PC-3 (cell line): ENCODE data around the gene CRYL1. TPM values are rescaled to one million over a fixed set of nuclear protein-coding genes. Genes with fewer than 3 reads are reported as not detected.

Source experiments
- ATAC-seq: fragments of 200-7000 bp; cut with Tn5 transposase; 2 replicates; pipeline ENCODE4 v1.9.1; 2020; ENCODE audit warnings: mild to moderate bottlenecking, moderate library complexity
- BruUV-seq: library from RNA; stranded (reverse); fragments of 400-500 nt; replicated peaks from 2 replicates; lab custom pipeline; 2021; lab: Mats Ljungman, UMichigan
- CTCF ChIA-PET: fragments of 300-600 bp; sonication (Branson Sonifier 250); formaldehyde crosslinking; loops from one replicate; lab custom pipeline; 2022; ENCODE audit warnings: antibody characterized with exemption; lab: Charles Lee
- POLR2A ChIA-PET: fragments of 300-600 bp; sonication (Branson Sonifier 250); formaldehyde crosslinking; loops from one replicate; lab custom pipeline; 2022; ENCODE audit warnings: antibody characterized with exemption; ENCODE audit not compliant: unreplicated experiment; lab: Charles Lee
- DNase-seq: peaks from one replicate; pipeline ENCODE4 v3.0.0-alpha.2; 2015
- H2AFZ ChIP-seq: fragments of 300-600 bp; sonication (generic); 2 replicates; pipeline ENCODE4 v1.6.0; 2016; ENCODE audit warnings: antibody characterized with exemption, low read length
- H3F3A ChIP-seq: fragments of 300-600 bp; sonication (generic); one replicate; pipeline ENCODE4 v1.6.0; 2017; ENCODE audit warnings: antibody characterized with exemption, low read length, control low read depth, mild to moderate bottlenecking; ENCODE audit not compliant: unreplicated experiment
- H3K27ac ChIP-seq: fragments of 300-600 bp; sonication (generic); 2 replicates; pipeline ENCODE4 v1.5.1; 2016; ENCODE audit warnings: mild to moderate bottlenecking, low read length
- H3K27me3 ChIP-seq: fragments of 300-600 bp; sonication (generic); 2 replicates; pipeline ENCODE4 v1.6.1; 2016; ENCODE audit warnings: low read length, mixed read lengths
- H3K36me3 ChIP-seq: fragments of 300-600 bp; sonication (generic); 2 replicates; pipeline ENCODE4 v1.6.1; 2016; ENCODE audit warnings: low read depth, mixed run types, low read length, mixed read lengths
- H3K4me1 ChIP-seq: fragments of 300-600 bp; sonication (generic); 2 replicates; pipeline ENCODE4 v1.5.1; 2016; ENCODE audit warnings: low read length; ENCODE audit not compliant: insufficient read depth
- H3K4me2 ChIP-seq: fragments of 300-600 bp; sonication (generic); 2 replicates; pipeline ENCODE4 v1.6.0; 2016; ENCODE audit warnings: low read length
- H3K4me3 ChIP-seq: fragments of 300-600 bp; sonication (generic); 2 replicates; pipeline ENCODE4 v1.5.1; 2016; ENCODE audit warnings: mild to moderate bottlenecking, low read length, mixed read lengths
- H3K79me2 ChIP-seq: fragments of 300-600 bp; sonication (generic); 2 replicates; pipeline ENCODE4 v1.6.1; 2017; ENCODE audit warnings: low read length, mixed read lengths
- H3K9ac ChIP-seq: fragments of 300-600 bp; sonication (generic); 2 replicates; pipeline ENCODE4 v1.6.0; 2016; ENCODE audit warnings: mild to moderate bottlenecking, low read length
- H3K9me2 ChIP-seq: fragments of 300-600 bp; sonication (generic); replicated peaks from 2 replicates; pipeline ENCODE4 v1.6.1; 2016; ENCODE audit warnings: mixed run types, low read length, mixed read lengths
- H3K9me3 ChIP-seq: fragments of 300-600 bp; sonication (generic); 2 replicates; pipeline ENCODE4 v1.6.1; 2016; ENCODE audit warnings: low read length, mixed read lengths
- H4K20me1 ChIP-seq: fragments of 300-600 bp; sonication (generic); 2 replicates; pipeline ENCODE4 v1.6.1; 2016; ENCODE audit warnings: low read length, mixed read lengths
- EZH2 ChIP-seq: fragments of 300-600 bp; sonication (generic); IDR thresholded peaks from one replicate; pipeline ENCODE4 v1.6.1; 2017; ENCODE audit warnings: antibody characterized with exemption, mild to moderate bottlenecking, low read length; ENCODE audit not compliant: unreplicated experiment
- EZH2phosphoT487 ChIP-seq: fragments of 300-600 bp; sonication (generic); IDR thresholded peaks from 2 replicates; pipeline ENCODE4 v1.6.1; 2018; ENCODE audit warnings: mild to moderate bottlenecking, antibody characterized with exemption, low read length, borderline replicate concordance
- intact Hi-C: fragments of 100-400 bp; cut with micrococcal nuclease; formaldehyde crosslinking; loops from 2 replicates; pipeline ENCODE4 v1.9.0; 2023
- total RNA-seq: library from RNA; depleted of rRNA; stranded (reverse); fragments of >200 nt; gene quantifications from 2 replicates; pipeline ENCODE4 v1.2.3, GENCODE V29; 2014
- TF ChIP-seq, protein P1 (sequence below): fragments of 300-600 bp; sonication (generic); conservative IDR thresholded peaks from 2 replicates; pipeline ENCODE4 v1.5.1; 2017; ENCODE audit warnings: antibody characterized with exemption, low read depth, mild to moderate bottlenecking, low read length

Gene CRYL1
- total RNA-seq, 1 experiment from 2014 or later, result 20.8 TPM

DNA sequence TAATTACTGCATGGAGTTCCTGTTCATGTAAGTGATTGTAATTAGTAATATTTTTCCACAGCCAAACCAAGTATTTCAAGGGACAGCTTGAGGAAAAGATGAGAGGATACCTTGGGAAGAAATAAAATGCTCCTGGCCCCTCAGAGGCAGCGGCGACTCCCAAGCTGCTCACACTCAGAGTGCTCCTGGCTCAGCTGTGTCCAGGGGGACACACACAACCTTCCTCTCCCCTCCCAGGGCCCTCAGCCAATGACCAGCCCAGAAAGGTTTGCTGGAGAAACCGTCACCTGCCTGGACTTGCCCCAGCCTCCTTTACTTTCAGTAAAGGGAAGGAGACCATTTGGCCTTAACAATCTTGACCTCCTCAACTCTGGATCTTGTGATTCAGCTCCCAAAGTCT is 51.1 kb downstream of the CRYL1 start:
- no TSS peak for BruUV-seq
- H3K4me3 ChIP-seq, result no peak overlapping the region
- DNase-seq (no peak), ATAC-seq (no peak)
- ChIA-PET CTCF (no interaction called here), POLR2A (no interaction called here)
- no peaks in the 10 kb centered on the region for H3K9me2 ChIP-seq
- no peaks in the 10 kb centered on the region for H3K27me3 ChIP-seq
- TF ChIP-seq, protein P1, sequence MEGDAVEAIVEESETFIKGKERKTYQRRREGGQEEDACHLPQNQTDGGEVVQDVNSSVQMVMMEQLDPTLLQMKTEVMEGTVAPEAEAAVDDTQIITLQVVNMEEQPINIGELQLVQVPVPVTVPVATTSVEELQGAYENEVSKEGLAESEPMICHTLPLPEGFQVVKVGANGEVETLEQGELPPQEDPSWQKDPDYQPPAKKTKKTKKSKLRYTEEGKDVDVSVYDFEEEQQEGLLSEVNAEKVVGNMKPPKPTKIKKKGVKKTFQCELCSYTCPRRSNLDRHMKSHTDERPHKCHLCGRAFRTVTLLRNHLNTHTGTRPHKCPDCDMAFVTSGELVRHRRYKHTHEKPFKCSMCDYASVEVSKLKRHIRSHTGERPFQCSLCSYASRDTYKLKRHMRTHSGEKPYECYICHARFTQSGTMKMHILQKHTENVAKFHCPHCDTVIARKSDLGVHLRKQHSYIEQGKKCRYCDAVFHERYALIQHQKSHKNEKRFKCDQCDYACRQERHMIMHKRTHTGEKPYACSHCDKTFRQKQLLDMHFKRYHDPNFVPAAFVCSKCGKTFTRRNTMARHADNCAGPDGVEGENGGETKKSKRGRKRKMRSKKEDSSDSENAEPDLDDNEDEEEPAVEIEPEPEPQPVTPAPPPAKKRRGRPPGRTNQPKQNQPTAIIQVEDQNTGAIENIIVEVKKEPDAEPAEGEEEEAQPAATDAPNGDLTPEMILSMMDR, result no peak
- no peak for TF ChIP-seq EZH2phosphoT487
- no peak for TF ChIP-seq EZH2
- no peaks in the 10 kb centered on the region for H3K9me3 ChIP-seq
- H3K36me3 ChIP-seq, result no peaks in the 10 kb centered on the region
- peaks cover 12% of the 10 kb centered on the region for H3K4me1 ChIP-seq
- no peak overlapping the region for H3K4me2 ChIP-seq
- H3K27ac ChIP-seq, result no peak overlapping the region
- intact Hi-C loops, result no loop called here
- no peaks in the 10 kb centered on the region for H4K20me1 ChIP-seq
- H2AFZ ChIP-seq, result no peak overlapping the region
- no peaks in the 10 kb centered on the region for H3K79me2 ChIP-seq
- no peaks in the 10 kb centered on the region for H3F3A ChIP-seq
- no peak overlapping the region for H3K9ac ChIP-seq

DNA sequence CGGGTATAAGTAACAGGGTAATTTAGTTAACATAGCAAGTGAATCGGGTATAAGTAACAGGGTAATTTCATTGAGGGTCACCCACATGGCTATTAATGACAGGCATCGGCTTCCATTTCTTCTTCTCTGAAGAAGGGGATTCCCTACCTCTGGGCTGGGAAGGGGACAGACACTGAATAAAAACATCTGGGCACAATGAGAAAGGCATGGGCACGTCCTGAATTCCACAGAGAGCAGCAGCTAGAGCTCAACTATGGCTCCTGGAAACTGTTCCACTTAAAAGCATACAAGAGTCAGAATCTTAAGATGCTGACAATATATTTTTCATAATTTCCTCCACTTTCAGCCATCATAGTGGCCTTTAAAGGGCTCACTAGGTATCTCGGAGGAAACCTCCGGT is 51.8 kb downstream of the CRYL1 start:
- Histone ChIP-seq H3K9ac (no peak overlapping the region), H3K36me3 (no peaks in the 10 kb centered on the region), H3K79me2 (no peaks in the 10 kb centered on the region), H3K27ac (no peak overlapping the region), H3F3A (no peaks in the 10 kb centered on the region), H3K27me3 (no peaks in the 10 kb centered on the region), H3K4me2 (no peak overlapping the region), H3K9me3 (no peaks in the 10 kb centered on the region), H2AFZ (no peak overlapping the region), H3K4me3 (no peak overlapping the region), H4K20me1 (no peaks in the 10 kb centered on the region), H3K4me1 (peaks cover 12% of the 10 kb centered on the region), H3K9me2 (no peaks in the 10 kb centered on the region)
- CTCF ChIA-PET, result no interaction called here
- intact Hi-C loops, result loop anchor here (1.0 kb wide), 1 partner anchor 32 kb away; no protein-coding TSS in a partner anchor
- ATAC-seq (no peak), DNase-seq (no peak)
- no TSS peak for BruUV-seq
- POLR2A ChIA-PET, result no interaction called here
- TF ChIP-seq EZH2phosphoT487 (no peak), EZH2 (no peak)
- TF ChIP-seq, protein P1, result no peak

DNA sequence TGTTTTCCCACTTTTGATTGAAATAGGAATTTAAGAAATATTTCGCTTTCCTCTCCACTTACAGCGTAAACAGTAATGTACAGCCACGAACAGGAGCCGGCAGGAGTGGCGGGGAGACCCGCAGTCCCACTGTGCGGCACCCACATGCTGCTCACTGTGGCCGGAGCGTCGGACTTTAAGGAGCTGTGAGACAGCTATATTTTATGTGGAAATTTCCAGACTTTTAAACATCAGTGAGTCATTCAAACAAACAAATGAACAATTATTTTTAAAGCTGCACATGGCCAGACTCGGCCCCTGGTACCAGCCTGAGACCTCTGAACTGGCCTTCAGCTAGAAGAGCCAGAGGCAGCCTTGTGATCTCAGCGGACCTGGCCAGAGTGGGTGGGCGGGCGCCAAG is 52.5 kb downstream of the CRYL1 start:
- CTCF ChIA-PET, result interaction anchor here (0.6 kb wide), 1 partner anchor 358 kb away, joined by 4 read pairs; no protein-coding TSS in a partner anchor
- no TSS peak for BruUV-seq

More for the DNA sequence above, 52.5 kb downstream of the CRYL1 start:
- Histone ChIP-seq H4K20me1 (no peaks in the 10 kb centered on the region), H3K27ac (no peak overlapping the region), H2AFZ (peak overlapping the region; percentile 52), H3K9me3 (no peaks in the 10 kb centered on the region), H3F3A (no peaks in the 10 kb centered on the region), H3K4me3 (no peak overlapping the region), H3K79me2 (no peaks in the 10 kb centered on the region), H3K27me3 (no peaks in the 10 kb centered on the region), H3K9ac (no peak overlapping the region; the same call in 1 of the 2 replicates), H3K4me2 (peak overlapping the region; percentile 13), H3K9me2 (no peaks in the 10 kb centered on the region), H3K36me3 (no peaks in the 10 kb centered on the region), H3K4me1 (peaks cover 12% of the 10 kb centered on the region)
- TF ChIP-seq EZH2, result no peak
- no peak for TF ChIP-seq EZH2phosphoT487
- peak; percentile 95 for ATAC-seq
- DNase-seq, result peak; percentile 56
- POLR2A ChIA-PET, result interaction anchor here (0.7 kb wide), 1 partner anchor 102 kb away, joined by 4 read pairs; no protein-coding TSS in a partner anchor
- intact Hi-C loops, result loop anchor here (1.0 kb wide), 1 partner anchor 31 kb away; no protein-coding TSS in a partner anchor
